Midbrain (tissue), 1 donor: Measurements from ENCODE around the gene CFAP410.

Experiments
- DNase-seq: peaks from one replicate; lab custom pipeline; 2025; lab: John Stamatoyannopoulos, UW

CFAP410 gene

DNA sequence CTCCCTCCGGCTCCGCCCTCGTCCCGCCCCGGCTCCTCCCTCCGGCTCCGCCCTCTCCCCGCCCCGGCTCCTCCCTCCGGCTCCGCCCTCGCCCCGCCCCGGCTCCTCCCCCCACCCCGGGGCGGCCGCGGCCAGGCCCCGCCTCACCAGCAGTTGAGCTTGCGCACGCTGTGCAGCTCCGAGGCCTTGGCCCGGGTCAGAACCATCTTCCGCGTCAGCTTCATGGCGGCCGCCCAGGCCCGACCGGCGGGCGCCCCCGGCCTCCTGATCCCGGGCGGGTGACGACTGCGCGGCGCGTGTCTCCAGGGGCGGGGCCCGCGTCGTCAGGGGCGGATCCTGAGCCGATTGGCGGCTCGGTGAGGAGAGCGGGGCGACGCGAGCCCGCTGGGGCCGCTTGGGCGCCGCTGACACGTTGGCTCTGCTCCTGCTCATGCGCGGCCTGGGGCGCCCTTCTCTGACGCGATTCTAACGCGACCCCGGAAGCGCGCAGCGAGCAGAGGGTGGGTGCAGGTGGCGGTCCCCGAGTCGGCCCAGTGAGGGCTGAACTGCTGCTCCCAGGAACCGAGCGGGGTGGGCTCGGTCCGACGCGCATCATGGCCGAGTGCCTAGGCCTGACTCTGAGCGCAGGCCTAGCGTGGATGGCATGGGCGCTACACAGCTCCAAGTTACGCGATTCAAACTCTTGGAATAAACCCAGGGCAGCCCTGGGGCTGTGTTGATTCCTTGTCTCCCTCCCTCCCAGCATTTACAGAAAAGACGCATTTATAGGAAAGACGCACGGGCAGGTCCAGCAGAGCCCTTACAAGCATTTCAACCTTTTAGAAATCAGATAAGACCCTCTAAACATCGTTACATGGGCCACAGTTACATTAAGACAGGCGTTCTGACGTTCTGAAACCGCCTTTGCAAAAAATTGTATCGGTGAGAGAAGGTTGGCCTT, at the start of gene CFAP410:
TSS of gene CFAP410 (minus strand) at position 420 of the 940 bp plus-strand sequence. CDS start at position 224, 196 bp downstream.
- peak; percentile 95 for DNase-seq

DNA sequence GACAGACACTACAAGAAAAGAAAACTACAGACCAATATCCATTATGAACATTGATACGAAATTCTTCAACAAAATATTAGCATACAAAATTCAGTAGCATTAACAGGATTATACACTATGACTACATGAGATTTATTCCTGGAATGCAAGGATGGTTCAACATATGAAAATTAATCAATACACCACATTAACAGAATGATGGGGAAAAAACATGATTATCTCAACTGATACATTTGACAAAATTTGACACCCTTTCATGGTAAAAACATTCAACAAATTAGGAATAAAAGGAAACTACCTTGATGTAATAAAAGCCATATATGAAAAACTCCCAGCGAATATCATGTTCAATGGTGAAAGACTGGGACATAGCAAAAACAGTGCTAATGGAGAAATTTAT, 45.8 kb upstream of the CFAP410 start:
- DNase-seq = no peak

DNA sequence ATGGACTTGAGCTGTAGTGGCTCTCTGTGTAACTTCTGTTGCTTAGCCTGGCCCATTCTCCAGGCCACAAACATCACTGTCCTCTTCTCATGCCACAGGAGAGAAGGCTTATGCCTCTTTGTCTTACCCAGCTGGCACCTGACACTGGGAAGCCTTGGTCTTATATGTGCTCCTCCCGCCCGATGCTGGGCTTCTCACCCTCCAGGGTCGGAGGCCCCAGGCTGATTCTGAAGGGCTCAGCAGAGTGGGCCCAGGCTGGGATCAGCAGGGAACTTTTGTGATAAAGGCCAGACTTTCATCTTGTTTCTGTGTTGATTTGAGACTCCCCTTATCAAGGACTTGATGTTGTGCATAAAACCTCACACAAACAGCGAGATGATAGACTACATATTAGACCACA, 44.0 kb upstream of the CFAP410 start:
- DNase-seq = no peak

- DNase-seq = no peak
These were observed 43.3 kb upstream of the CFAP410 start for GRCh38 chr21:44382536-44382935.

- no peak for DNase-seq
These were observed 42.7 kb upstream of the CFAP410 start for GRCh38 chr21:44381874-44382273.

GRCh38 chr21:44380876-44381275, 41.7 kb upstream of the CFAP410 start:
- DNase-seq = no peak

DNA sequence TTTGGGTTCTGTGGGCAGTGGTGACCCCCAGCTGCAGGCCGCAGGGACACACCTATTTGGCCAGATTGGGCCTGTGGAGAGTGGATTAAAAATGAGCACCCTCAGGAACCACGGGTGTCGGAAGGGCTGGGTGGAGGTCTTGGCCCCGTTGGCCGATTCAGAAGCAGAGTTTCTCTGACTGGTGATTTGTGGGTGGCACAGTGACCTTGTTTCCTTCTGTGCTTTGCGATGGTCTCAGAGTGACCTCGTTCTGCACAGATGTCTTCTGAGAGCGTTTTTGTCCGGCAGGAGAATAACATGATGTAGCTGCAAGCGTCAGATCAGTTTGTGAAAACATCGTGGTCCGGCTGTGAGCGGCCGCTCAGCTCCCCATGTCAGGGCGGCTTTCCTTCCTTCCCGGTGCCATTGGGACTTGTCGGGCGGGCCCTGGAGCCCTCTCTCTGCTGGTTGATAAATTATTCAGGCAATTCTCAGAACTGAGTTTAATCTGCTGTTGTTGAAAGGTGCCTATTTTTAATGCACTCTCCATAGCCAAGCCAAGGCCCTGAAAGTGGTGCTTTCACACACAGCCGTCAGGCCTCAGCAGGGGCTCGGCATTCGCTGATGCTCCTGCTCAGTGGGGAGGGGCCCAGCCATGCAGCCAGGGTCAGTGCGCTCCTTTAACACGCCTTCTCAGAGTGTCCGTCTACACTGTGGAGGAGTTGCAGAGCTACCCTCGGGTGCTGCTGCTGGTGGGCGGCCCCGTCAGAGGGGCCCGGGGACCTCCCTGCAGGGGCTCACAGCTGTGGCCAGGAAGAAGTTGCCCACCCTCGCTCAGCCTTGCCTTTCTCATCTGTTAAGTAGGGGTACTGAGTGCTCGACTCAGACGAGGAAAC, 41.0 kb upstream of the CFAP410 start:
- no peak for DNase-seq

DNA sequence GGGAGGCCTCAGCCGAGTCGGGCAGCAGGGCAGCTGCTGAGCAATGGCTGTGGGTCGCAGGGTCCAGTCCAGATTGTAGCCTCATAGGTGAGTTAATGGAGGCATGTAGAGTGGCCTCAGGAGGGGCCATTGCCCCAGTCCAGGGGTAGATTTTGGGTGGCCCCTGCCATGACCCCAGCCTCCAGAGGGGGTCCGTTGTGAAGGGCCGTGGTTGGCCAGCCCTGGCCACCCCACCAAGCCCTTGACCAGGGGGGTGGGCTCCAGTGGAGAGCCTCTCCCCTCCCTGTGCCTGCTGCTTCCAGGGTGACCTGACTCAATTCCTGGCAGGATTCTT, 40.3 kb upstream of the CFAP410 start:
- DNase-seq = no peak

DNA sequence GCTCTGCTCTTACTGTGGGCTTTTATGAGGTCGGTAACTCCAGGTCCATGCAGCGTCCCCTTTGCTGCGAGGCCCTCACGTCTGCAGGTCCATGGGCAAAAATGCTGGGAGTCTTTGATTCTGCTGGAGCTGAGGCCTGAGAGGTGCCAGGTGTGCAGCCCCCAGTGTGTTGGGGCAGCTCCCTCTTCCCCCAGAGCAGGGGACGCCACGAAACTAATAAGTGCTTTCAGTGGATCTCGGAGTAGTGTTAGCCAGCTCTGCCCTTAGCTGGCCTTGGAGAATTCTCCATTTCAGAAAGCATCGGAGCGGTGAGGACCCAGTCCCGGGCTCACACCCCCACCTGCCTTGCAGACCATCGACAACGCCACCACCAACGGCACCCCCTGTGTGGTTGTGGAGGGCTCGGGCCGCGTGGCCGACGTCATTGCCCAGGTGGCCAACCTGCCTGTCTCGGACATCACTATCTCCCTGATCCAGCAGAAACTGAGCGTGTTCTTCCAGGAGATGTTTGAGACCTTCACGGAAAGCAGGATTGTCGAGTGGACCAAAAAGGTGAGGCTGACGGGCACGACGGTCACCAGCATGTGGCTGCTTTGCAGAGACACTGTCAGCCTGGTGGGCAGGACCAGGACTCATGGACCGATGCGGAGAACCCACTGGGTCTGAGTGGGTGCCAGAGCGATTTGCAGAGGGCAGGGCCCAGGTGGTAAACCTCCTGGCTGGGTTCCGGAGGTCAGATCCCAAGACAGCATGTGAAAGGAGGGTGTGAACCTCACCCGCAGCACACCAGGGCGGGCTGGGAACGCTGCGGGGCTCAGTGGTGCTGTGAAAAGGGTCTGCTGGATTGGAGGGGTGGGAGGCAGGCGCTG, 39.7 kb upstream of the CFAP410 start:
- DNase-seq = no peak

- DNase-seq = no peak
These were observed 38.9 kb upstream of the CFAP410 start for GRCh38 chr21:44377922-44378645.

DNA sequence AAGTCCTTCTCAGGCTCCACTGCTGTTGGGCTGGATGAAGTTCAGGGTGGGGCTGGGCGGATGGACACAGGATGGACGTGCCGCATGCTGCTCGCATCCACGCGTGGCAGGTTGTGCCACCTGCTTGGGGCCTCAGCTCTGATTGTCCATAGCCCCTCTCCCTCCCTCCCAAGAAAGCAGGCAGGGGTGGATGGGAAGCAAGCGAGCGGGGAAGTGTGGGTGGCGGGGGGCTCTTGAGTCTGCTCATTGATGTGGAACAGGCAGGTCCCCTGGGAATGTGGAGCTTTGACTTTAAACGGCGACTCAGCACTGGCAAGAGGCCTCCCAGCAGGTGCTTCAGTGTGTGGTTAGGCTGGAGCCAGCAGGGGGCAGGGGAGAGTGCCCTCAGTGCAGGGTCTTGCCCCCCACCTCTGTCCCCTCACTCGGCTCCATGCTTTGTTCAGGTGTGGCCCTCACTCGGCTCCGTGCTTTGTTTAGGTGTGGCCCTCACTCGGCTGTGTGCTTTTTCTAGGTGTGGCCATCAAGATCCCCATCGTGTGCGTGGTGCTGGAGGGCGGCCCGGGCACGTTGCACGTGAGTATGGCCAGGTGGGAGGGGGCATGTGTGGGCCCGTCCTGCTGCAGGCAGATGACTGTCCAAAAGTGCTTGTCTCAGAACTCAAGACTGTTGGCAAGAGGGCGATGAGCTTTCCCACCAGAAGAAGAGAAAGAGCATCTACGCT, 38.2 kb upstream of the CFAP410 start:
- no peak for DNase-seq

- DNase-seq = no peak
These were observed 37.4 kb upstream of the CFAP410 start for GRCh38 chr21:44376606-44377005.

GRCh38 chr21:44375761-44376241, 36.6 kb upstream of the CFAP410 start:
- no peak for DNase-seq

GRCh38 chr21:44375281-44375651, 36.1 kb upstream of the CFAP410 start:
- DNase-seq = no peak

GRCh38 chr21:44374601-44375280, 35.6 kb upstream of the CFAP410 start:
- no peak for DNase-seq

DNA sequence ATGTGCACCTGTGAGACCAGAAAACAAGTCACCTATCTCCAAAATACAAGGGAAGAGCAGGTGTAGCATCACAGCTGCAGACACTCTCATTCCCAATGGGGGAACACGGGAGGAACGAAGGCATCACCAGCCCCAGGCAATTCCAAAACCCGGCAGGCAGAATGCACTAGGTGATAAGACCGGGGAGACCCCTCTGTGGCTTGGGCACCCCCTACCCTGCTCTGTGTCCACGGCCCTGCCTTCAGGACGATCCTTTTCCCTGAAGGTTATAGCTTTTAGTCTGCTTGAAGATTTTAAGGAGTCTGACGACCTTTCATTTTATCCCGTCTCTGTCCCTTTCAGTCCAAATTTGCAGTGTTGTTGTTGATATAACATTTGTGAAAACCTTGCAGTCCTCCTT, 33.4 kb upstream of the CFAP410 start:
- DNase-seq = no peak

DNA sequence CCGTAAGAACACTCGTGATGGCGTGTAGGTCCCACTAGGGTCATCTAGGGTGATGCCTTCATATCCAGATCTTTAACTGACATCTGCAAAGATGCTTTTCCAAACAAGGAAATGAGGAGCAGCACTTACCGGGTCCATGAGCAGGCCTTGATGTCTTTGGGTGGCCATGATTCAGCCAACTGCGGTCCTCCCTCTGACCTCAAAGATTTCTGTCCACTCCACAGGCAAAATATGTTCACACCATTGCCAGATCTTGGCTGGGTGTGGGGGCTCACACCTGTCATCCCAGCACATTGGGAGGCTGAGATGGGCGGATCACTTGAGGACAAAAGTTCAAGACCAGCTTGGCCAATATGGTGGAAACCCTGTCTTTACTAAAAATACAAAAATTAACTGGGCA, 32.4 kb upstream of the CFAP410 start:
- no peak for DNase-seq

DNA sequence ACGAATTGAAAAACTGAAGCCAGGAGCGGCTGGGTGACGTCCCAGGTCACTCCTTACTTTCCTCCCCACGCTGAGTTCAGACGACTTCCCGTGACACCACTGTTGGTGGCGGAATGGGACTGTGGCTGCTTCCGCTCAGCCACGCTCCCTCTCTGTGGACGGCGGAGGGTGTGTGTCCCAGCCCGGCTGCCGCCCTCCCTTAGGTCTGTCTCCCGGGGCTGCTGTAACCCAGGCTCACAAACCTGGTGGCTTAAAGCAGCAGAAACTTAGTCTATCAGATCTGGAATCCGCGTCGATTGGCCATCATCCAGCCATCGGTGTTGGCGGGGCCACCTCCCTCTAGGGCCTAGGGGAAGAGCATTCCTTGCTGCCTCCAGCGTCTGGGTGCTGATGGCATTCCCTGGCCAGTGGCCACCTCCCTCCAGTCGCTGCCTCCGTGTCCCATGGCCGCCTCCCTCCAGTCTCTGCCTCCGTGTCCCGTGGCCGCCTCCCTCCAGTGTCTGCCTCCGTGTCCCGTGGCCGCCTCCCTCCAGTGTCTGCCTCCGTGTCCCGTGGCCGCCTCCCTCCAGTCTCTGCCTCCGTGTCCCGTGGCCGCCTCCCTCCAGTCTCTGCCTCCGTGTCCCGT, 31.7 kb upstream of the CFAP410 start:
- no peak for DNase-seq

- DNase-seq = no peak
These were observed 31.0 kb upstream of the CFAP410 start for GRCh38 chr21:44370027-44370735.
